HCT116 (cell line): Measurements from ENCODE around the gene SRI. TPM values are rescaled to one million over a fixed set of nuclear protein-coding genes. Genes with fewer than 3 reads are reported as not detected.

Experiments used
- ATAC-seq: fragments of 200-7000 bp; cut with Tn5 transposase; 2 replicates; pipeline ENCODE4 v1.9.1; 2020; ENCODE audit warnings: mild to moderate bottlenecking, moderate library complexity
- BruUV-seq: library from RNA; stranded (reverse); fragments of 400-500 nt; replicated peaks from 2 replicates; lab custom pipeline; 2021; lab: Mats Ljungman, UMichigan
- CTCF ChIA-PET: fragments of 300-600 bp; sonication (Branson Sonifier 250); formaldehyde crosslinking; loops from one replicate; lab custom pipeline; 2021; ENCODE audit warnings: antibody characterized with exemption; lab: Charles Lee
- POLR2A ChIA-PET: fragments of 300-600, 350-600 bp; sonication (Branson Sonifier 250); formaldehyde crosslinking; loops from one replicate; lab custom pipeline; 2021; ENCODE audit warnings: antibody characterized with exemption; lab: Charles Lee
- RAD21 ChIA-PET, 2 experiments: fragments of 300-600 bp; sonication (Branson Sonifier 250); formaldehyde crosslinking; loops; one replicate each; lab custom pipeline; 2023; ENCODE audit warnings: low total read pairs in 2 of 2; ENCODE audit not compliant: uncharacterized antibody in 2 of 2, unreplicated experiment in 2 of 2, low non-redundant PET in 1 of 2; lab: Charles Lee
- DNase-seq: peaks from one replicate; pipeline ENCODE4 v3.0.0-alpha.2; 2010; ENCODE audit warnings: low read depth, low spot score
- H2AFZ ChIP-seq: fragments of 200-600 bp; shearing (Covaris generic), sonication (generic); 2 replicates; pipeline ENCODE4 v1.6.1; 2017; ENCODE audit warnings: low read depth, mixed run types, mixed read lengths, antibody characterized with exemption, low read length; ENCODE audit not compliant: poor library complexity, severe bottlenecking
- H3K27ac ChIP-seq: 2 replicates; pipeline ENCODE4 v1.5.1; 2012; ENCODE audit warnings: low read depth, low read length
- H3K27me3 ChIP-seq: fragments of 200-600 bp; sonication (generic); 2 replicates; pipeline ENCODE4 v1.6.1; 2016; ENCODE audit warnings: mixed run types, low read length, mixed read lengths; ENCODE audit not compliant: insufficient read depth
- H3K36me3 ChIP-seq, 2 experiments: fragments of 200-500 bp in 1 of 2; fragments of 200-600 bp in 1 of 2; sonication (Bioruptor generic) in 1 of 2; sonication (generic) in 1 of 2; 2 replicates each; pipeline versions ENCODE4 v1.5.1 to v1.6.1; 2014 to 2016; ENCODE audit warnings: low read length in 2 of 2, inconsistent platforms in 1 of 2, mixed read lengths in 1 of 2, mixed run types in 1 of 2; ENCODE audit not compliant: insufficient read depth in 2 of 2, control insufficient read depth in 1 of 2
- H3K4me1 ChIP-seq, 2 experiments: fragments of 200-600 bp in 1 of 2; sonication (generic) in 1 of 2; 2 replicates each; pipeline versions ENCODE4 v1.5.1 to v1.6.1; 2012 to 2017; ENCODE audit warnings: low read length in 2 of 2, inconsistent platforms in 1 of 2, mild to moderate bottlenecking in 1 of 2, mixed read lengths in 1 of 2, mixed run types in 1 of 2, moderate library complexity in 1 of 2; ENCODE audit not compliant: insufficient read depth in 2 of 2, control insufficient read depth in 1 of 2
- H3K4me2 ChIP-seq: fragments of 200-600 bp; sonication (generic); 2 replicates; pipeline ENCODE4 v1.6.1; 2017; ENCODE audit warnings: mixed run types, low read length, mixed read lengths
- H3K4me3 ChIP-seq, 2 experiments: fragments of 200-600 bp in 1 of 2; sonication (generic) in 1 of 2; replicated peaks in 1 of 2; 2 replicates each; pipeline ENCODE4 v1.5.1; 2011 to 2016; ENCODE audit warnings: low read length in 2 of 2, control low read depth in 1 of 2, low read depth in 1 of 2, mild to moderate bottlenecking in 1 of 2, mixed read lengths in 1 of 2, mixed run types in 1 of 2
- H3K79me2 ChIP-seq: fragments of 200-600 bp; sonication (generic); 2 replicates; pipeline ENCODE4 v1.6.1; 2017; ENCODE audit warnings: mild to moderate bottlenecking, mixed run types, low read length, moderate library complexity, mixed read lengths; ENCODE audit not compliant: insufficient read depth
- H3K9ac ChIP-seq: fragments of 200-600 bp; sonication (generic); 2 replicates; pipeline ENCODE4 v1.6.1; 2016; ENCODE audit warnings: low read length, mixed read lengths
- H3K9me2 ChIP-seq: fragments of 200-600 bp; sonication (generic), shearing (Covaris generic); 2 replicates; pipeline ENCODE4 v1.6.1; 2017; ENCODE audit warnings: mixed run types, mild to moderate bottlenecking, moderate library complexity; ENCODE audit not compliant: insufficient read depth
- H3K9me3 ChIP-seq, 2 experiments: fragments of 200-500 bp in 1 of 2; fragments of 200-600 bp in 1 of 2; sonication (Bioruptor generic) in 1 of 2; sonication (generic) in 1 of 2; 2 replicates each; pipeline ENCODE4 v1.6.1; 2014 to 2017; ENCODE audit warnings: low read length in 2 of 2, mixed read lengths in 2 of 2, inconsistent platforms in 1 of 2, low read depth in 1 of 2, mild to moderate bottlenecking in 1 of 2, mixed run types in 1 of 2, moderate library complexity in 1 of 2; ENCODE audit not compliant: control insufficient read depth in 1 of 2, insufficient read depth in 1 of 2
- H4K20me1 ChIP-seq: fragments of 200-600 bp; sonication (generic), shearing (Covaris generic); 2 replicates; pipeline ENCODE4 v1.6.1; 2017; ENCODE audit warnings: mixed run types, mild to moderate bottlenecking, moderate library complexity; ENCODE audit not compliant: insufficient read depth
- CBX3 ChIP-seq: IDR thresholded peaks from 2 replicates; pipeline ENCODE4 v1.6.1; 2012; ENCODE audit warnings: low read depth
- CEBPB ChIP-seq: IDR thresholded peaks from 2 replicates; pipeline ENCODE4 v1.6.1; 2012; ENCODE audit warnings: low read depth
- CTCF ChIP-seq, 3 experiments: fragments of 200-600 bp in 1 of 3; sonication (generic) in 1 of 3; IDR thresholded peaks in 2 of 3; conservative IDR thresholded peaks in 1 of 3; 2 replicates each; pipeline ENCODE4 v1.5.1; 2012 to 2017; ENCODE audit warnings: low read depth in 2 of 3, low read length in 2 of 3, antibody characterized with exemption in 1 of 3, borderline replicate concordance in 1 of 3, control low read depth in 1 of 3, mild to moderate bottlenecking in 1 of 3, mixed read lengths in 1 of 3, mixed run types in 1 of 3, moderate library complexity in 1 of 3; ENCODE audit not compliant: insufficient read depth in 1 of 3
- FOSL1 ChIP-seq: IDR thresholded peaks from 2 replicates; pipeline ENCODE4 v1.6.1; 2012; ENCODE audit warnings: low read depth
- JUND ChIP-seq: IDR thresholded peaks from 2 replicates; pipeline ENCODE4 v1.6.1; 2012
- POLR2AphosphoS5 ChIP-seq: IDR thresholded peaks from 2 replicates; pipeline ENCODE4 v1.6.1; 2011; ENCODE audit warnings: mild to moderate bottlenecking, low read depth, low read length, moderate library complexity
- RAD21 ChIP-seq: IDR thresholded peaks from 2 replicates; pipeline ENCODE4 v1.6.1; 2012; ENCODE audit warnings: low read depth, mild to moderate bottlenecking
- SP1 ChIP-seq: IDR thresholded peaks from 2 replicates; pipeline ENCODE4 v1.6.1; 2012; ENCODE audit warnings: low read depth
- SRF ChIP-seq: IDR thresholded peaks from 2 replicates; pipeline ENCODE4 v1.6.1; 2012; ENCODE audit warnings: low read depth
- TCF7L2 ChIP-seq: IDR thresholded peaks from 2 replicates; pipeline ENCODE4 v1.7.0; 2011; ENCODE audit warnings: borderline replicate concordance, inconsistent platforms; ENCODE audit not compliant: insufficient read depth, insufficient read length; ENCODE audit errors: extremely low read depth
- YY1 ChIP-seq: IDR thresholded peaks from 2 replicates; pipeline ENCODE4 v1.6.1; 2011; ENCODE audit warnings: low read length, low read depth, moderate library complexity, mild to moderate bottlenecking; ENCODE audit not compliant: insufficient replicate concordance; ENCODE audit errors: extremely low read depth
- ZNF274 ChIP-seq: fragments of 200-500 bp; sonication (Bioruptor generic); IDR thresholded peaks from 2 replicates; pipeline ENCODE4 v1.6.1; 2014; ENCODE audit warnings: mild to moderate bottlenecking, low read depth, low read length, inconsistent platforms
- intact Hi-C: fragments of 100-400 bp; cut with micrococcal nuclease; formaldehyde crosslinking; loops from 2 replicates; pipeline ENCODE4 v1.10.0; 2022
- total RNA-seq: library from RNA; stranded (reverse); gene quantifications from one replicate; pipeline ENCODE4 v1.2.1, GENCODE V29; 2021; ENCODE audit not compliant: unreplicated experiment
- TF ChIP-seq, protein P1 (sequence below): IDR thresholded peaks from 2 replicates; pipeline ENCODE4 v1.6.1; 2011; ENCODE audit warnings: mild to moderate bottlenecking, low read length, moderate library complexity; ENCODE audit not compliant: insufficient replicate concordance; ENCODE audit errors: extremely low read depth
- TF ChIP-seq, protein P2 (sequence below): IDR thresholded peaks from 2 replicates; pipeline ENCODE4 v1.6.1; 2012

Gene SRI
- total RNA-seq, 1 experiment from 2014 or later, result 114 TPM

- TF ChIP-seq CTCF (IDR thresholded peaks at IDR 0.05 in 2 of 3, conservative IDR thresholded peaks at IDR 0.05 in 1 of 3; ENCODE audit: borderline replicate concordance in 1 of 3, insufficient read depth in 1 of 3, low read depth in 2 of 3, low read length in 2 of 3) (no peak), FOSL1 (no peak), YY1 (no peak), POLR2AphosphoS5 (no peak)
These were observed 20.0 kb upstream of the SRI start (continued) for GRCh38 chr7:88239852-88240251.

DNA sequence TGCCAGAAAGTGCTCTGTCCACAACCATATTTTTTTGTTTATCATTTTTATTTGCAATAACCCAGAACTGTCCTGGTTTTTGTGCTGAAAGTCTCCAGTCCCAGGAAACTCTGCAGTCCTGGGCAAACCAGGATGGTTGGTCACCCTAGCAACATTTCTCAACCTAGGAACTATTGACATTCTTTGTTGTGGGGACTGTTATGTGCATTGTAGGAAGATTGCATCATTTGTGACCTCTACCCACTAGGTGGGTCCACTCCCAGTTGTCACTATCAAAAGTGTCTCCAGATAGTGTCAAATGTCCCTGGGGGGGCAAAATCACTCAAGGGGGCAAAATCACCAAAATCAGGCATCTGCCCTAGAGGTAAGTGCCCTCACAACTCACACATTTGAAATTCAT is 14.0 kb upstream of the SRI start:
- no peaks in the 10 kb centered on the region for H3K79me2 ChIP-seq
- POLR2A ChIA-PET, result no interaction called here
- no peaks in the 10 kb centered on the region for H4K20me1 ChIP-seq
- H3K4me1 ChIP-seq, result peaks cover 0 to 2% of the 10 kb centered on the region in 2 experiments; a peak in 1 of 4 replicates
- CTCF ChIA-PET, result no interaction called here
- no peak overlapping the region for H3K4me2 ChIP-seq
- no peak overlapping the region for H3K4me3 ChIP-seq
- RAD21 ChIA-PET, result no interaction called here
- no TSS peak for BruUV-seq
- no peaks in the 10 kb centered on the region for H3K36me3 ChIP-seq
- DNase-seq, result no peak
- no peak overlapping the region for H2AFZ ChIP-seq
- H3K9me3 ChIP-seq, result no peaks in the 10 kb centered on the region
- no peak overlapping the region for H3K9ac ChIP-seq
- no peaks in the 10 kb centered on the region for H3K27me3 ChIP-seq
- ATAC-seq, result no peak
- intact Hi-C loops, result no loop called here
- no peak overlapping the region for H3K27ac ChIP-seq
- H3K9me2 ChIP-seq, result no peaks in the 10 kb centered on the region
- TF ChIP-seq SRF (no peak), CEBPB (peak; percentile 62; the same call in 1 of the 2 replicates)
- TF ChIP-seq, all 23 proteins: peak for 1

GRCh38 chr7:88230646-88231045 is 10.8 kb upstream of the SRI start:
- Histone ChIP-seq H3K36me3 (no peaks in the 10 kb centered on the region), H3K79me2 (no peaks in the 10 kb centered on the region), H3K4me2 (no peak overlapping the region), H3K27ac (no peak overlapping the region), H3K4me1 (peaks cover 14 to 24% of the 10 kb centered on the region in 2 experiments), H4K20me1 (no peaks in the 10 kb centered on the region), H3K9me2 (no peaks in the 10 kb centered on the region), H3K27me3 (no peaks in the 10 kb centered on the region), H3K4me3 (no peak overlapping the region), H3K9ac (no peak overlapping the region), H2AFZ (no peak overlapping the region), H3K9me3 (no peaks in the 10 kb centered on the region)
- ChIA-PET RAD21 (no interaction called here), POLR2A (no interaction called here), CTCF (no interaction called here)
- BruUV-seq, result no TSS peak
- DNase-seq (no peak), ATAC-seq (no peak)
- intact Hi-C loops, result no loop called here
- TF ChIP-seq, protein P1, sequence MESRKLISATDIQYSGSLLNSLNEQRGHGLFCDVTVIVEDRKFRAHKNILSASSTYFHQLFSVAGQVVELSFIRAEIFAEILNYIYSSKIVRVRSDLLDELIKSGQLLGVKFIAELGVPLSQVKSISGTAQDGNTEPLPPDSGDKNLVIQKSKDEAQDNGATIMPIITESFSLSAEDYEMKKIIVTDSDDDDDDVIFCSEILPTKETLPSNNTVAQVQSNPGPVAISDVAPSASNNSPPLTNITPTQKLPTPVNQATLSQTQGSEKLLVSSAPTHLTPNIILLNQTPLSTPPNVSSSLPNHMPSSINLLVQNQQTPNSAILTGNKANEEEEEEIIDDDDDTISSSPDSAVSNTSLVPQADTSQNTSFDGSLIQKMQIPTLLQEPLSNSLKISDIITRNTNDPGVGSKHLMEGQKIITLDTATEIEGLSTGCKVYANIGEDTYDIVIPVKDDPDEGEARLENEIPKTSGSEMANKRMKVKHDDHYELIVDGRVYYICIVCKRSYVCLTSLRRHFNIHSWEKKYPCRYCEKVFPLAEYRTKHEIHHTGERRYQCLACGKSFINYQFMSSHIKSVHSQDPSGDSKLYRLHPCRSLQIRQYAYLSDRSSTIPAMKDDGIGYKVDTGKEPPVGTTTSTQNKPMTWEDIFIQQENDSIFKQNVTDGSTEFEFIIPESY, result no peak
- TF ChIP-seq, protein P2, sequence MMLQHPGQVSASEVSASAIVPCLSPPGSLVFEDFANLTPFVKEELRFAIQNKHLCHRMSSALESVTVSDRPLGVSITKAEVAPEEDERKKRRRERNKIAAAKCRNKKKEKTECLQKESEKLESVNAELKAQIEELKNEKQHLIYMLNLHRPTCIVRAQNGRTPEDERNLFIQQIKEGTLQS, result no peak
- no peak for TF ChIP-seq CEBPB
- no peak for TF ChIP-seq ZNF274
- no peak for TF ChIP-seq CBX3
- TF ChIP-seq TCF7L2, result no peak
- TF ChIP-seq SP1, result no peak
- no peak for TF ChIP-seq JUND
- no peak for TF ChIP-seq RAD21
- no peak for TF ChIP-seq YY1
- TF ChIP-seq POLR2AphosphoS5, result no peak
